ENCODE data around the gene MCOLN2.
"Not testable (repeated sequence)": the region's sequence is repeated elsewhere in the genome, so short reads cannot be mapped to it uniquely, and the experiment has no call there.

Gene MCOLN2

DNA sequence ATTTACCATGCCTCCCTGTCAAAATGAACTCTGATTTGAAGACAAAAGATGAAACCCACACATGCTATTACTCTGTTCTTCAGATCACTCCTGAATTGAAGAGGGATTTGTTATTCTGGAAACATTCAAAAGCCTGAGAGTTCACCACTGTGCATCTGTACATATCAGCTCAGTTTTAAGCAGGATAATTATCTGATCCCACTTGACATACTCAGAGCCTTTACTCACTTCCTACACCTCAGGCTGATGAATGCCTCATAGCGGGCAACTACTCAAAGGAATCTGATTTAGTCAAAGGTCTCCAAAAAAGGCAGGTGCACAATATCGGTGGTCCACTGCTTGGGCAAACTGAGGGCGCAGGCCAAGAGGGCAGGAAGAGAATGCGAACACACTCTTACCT lies 56.4 kb downstream of the MCOLN2 start:
- DNase-seq (ENCODE audit: low read depth), result no peak

DNA sequence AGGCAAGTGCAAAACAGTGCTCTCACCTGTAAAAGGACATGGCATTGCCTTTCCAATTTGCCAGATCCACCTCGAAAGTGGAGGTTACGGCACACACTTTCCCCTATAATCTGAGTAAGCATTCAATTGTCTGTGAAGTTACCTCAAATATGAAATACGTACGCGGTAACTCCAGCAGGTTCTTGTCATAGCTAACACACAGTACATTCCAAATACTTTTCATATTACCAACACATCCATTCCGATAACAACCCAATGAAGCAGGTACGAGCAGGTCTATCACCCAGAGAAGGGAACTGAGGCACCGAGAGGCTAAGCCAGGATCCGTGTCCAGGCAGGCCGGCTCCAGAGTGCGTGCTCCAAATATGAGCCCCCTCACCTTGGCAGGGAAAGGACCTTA lies 57.2 kb downstream of the MCOLN2 start:
- no peak for DNase-seq (ENCODE audit: low read depth)

DNA sequence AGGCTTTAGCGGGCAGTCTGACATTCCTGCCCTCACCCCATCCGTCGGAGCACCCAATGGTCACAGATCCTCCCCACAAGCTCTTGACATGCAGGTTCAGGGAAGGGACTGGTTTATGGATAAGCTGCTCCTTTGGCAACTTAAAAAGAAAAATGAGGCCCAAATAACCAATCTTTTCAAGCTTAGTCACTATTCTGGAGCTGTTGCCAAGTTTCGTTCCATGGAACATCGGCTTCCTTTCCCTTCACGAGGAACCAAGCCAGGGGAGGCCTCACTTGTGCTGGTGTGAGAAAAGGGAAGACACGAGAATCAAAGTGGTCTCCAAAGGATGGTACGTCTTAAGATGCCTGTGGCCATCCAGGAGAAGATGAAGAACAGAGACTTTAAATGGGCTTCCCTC lies 57.8 kb downstream of the MCOLN2 start:
- DNase-seq (ENCODE audit: low read depth), result no peak

DNA sequence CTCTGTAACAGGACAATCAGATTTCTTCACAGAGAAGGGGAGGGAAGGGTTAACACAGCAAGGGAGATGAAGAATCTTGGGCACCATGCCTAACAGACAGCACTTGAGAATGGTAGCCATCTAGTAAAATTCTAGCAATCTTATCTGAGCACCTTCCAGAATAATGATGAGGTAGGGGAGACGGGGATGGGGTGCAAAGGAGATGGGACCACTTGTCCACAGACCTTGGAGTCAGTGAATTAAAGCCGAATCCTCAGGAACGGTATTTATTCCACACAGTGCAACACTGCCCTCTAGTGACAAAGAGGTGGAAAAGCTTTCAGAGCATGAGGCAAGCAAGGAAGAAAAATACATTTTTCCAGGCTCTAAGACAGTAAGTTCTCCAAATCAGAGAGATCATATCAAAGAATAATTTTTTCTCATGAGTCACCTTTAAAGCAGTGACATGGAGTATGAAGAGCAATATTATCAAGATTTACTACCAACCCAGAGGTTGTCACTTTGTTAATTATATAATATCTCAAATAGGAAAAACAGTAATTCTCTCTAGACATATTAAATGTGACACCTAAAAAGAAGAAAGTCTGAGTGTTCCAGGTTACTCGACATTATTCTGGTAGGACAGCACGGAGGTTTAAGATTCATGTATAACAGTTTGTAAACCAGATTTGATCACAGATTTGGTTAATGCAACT lies 60.6 kb downstream of the MCOLN2 start:
- DNase-seq (ENCODE audit: low read depth), result peak; percentile 2

- DNase-seq (ENCODE audit: low read depth), result no peak
Observed at GRCh38 chr1:84933011-84933611, 63.8 kb downstream of the MCOLN2 start.

GRCh38 chr1:84930831-84931230 lies 66.1 kb downstream of the MCOLN2 start:
- DNase-seq (ENCODE audit: low read depth), result no peak

- DNase-seq (ENCODE audit: low read depth), result no peak
Observed at GRCh38 chr1:84930329-84930728, 66.6 kb downstream of the MCOLN2 start.

DNA sequence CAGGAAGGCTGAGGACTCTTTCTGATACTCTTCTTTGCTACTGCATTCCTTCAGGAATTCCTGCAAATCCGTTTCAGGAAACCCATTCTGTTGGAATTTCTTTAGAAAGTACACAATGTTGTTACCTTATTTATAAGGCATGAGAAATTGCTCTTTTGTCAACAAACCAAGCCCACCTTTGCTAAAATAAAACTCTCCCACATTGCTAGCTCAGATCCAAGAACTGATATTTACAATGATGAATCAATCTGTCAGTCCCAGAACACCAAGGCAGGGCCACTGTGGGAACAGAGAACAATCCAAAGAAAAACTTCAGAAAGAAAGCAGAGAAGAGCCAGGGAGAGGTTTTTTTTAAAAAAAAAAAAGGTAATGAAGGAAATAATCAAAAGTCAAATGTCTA lies 67.3 kb downstream of the MCOLN2 start:
- DNase-seq (ENCODE audit: low read depth), result no peak

- no peak for DNase-seq (ENCODE audit: low read depth)
Observed at GRCh38 chr1:84928979-84929378, 67.9 kb downstream of the MCOLN2 start.

GRCh38 chr1:84923317-84923716 lies 73.6 kb downstream of the MCOLN2 start:
- no peak for DNase-seq (ENCODE audit: low read depth)

GRCh38 chr1:84920159-84920558 lies 76.8 kb downstream of the MCOLN2 start:
- no peak for DNase-seq (ENCODE audit: low read depth)

GRCh38 chr1:84919461-84919970 lies 77.4 kb downstream of the MCOLN2 start:
- no peak for DNase-seq (ENCODE audit: low read depth)

DNA sequence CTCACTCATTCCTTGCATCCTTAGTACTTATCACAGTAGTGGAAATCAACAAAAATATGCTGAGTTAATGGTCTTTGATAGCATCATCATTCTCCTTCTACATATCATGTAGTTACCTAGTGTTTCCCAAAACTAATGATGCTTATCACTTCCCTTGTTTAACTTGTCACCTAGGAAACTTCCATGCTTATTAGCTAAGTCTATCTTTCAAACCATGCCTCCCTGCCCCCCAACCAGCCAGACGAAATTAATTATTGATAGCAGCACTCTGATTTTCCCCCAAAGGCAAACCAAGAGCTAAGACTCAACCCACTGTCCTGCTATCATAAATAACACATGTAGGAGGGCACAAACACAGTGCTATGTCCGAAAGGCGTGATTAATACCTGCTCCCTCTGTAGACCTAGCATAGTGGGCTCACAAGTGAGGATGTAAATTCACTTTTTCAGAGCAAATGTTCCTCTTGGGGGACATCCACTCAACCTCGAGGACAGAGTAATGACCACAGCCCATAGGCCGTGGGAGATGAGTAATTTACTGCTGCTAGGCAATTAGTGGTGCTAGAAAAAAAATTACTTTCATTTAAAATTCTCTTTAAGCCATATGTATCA lies 78.1 kb downstream of the MCOLN2 start:
- DNase-seq (ENCODE audit: low read depth), result no peak

- no peak for DNase-seq (ENCODE audit: low read depth)
Observed at GRCh38 chr1:84916897-84917296, 80.0 kb downstream of the MCOLN2 start.

- DNase-seq (ENCODE audit: low read depth), result no peak
Observed at GRCh38 chr1:84913555-84913892, 83.4 kb downstream of the MCOLN2 start.

- DNase-seq (ENCODE audit: low read depth), result no peak
Observed at GRCh38 chr1:84912726-84913554, 84.0 kb downstream of the MCOLN2 start.

GRCh38 chr1:84908746-84909464 lies 88.0 kb downstream of the MCOLN2 start:
- DNase-seq (ENCODE audit: low read depth), result not testable (repeated sequence)

DNA sequence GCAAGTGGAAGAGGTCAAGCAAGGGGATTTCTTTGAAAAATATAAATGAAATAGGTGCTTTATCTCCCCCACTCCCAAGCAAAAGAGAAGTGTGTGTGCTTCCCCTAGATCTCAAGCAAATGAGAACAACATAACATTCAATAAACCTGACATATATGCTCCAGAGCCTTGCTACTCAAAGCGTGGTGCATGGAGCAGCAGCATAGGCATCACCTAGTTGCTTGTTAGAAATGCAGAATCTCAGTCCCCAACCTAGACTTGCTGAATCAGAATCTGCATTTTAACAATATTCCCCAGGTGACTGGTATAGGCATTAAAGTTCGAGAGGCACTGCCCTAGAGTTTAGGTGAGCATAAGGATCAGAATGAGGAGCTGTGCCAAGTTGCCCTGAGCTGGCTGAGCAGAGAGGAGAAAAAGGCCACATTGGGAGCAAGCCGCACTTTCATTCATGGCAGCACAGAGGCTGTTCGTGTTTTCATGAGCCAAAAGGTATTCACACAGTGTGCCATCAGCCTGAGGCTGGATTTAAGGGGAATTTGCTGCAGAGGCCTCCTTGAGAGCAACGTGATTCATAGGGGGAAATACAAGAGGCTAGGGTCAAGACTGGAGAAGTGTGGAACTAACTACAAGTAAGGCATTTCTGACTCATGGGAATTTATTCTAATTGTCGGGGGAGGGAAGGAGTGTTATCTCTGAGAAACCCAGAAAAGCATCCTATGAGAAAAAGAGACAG lies 89.7 kb downstream of the MCOLN2 start:
- no peak for DNase-seq (ENCODE audit: low read depth)

GRCh38 chr1:84902727-84903126 lies 94.2 kb downstream of the MCOLN2 start:
- not testable (repeated sequence) for DNase-seq (ENCODE audit: low read depth)

- DNase-seq (ENCODE audit: low read depth), result no peak
Observed at GRCh38 chr1:84899969-84900368, 96.9 kb downstream of the MCOLN2 start.

DNA sequence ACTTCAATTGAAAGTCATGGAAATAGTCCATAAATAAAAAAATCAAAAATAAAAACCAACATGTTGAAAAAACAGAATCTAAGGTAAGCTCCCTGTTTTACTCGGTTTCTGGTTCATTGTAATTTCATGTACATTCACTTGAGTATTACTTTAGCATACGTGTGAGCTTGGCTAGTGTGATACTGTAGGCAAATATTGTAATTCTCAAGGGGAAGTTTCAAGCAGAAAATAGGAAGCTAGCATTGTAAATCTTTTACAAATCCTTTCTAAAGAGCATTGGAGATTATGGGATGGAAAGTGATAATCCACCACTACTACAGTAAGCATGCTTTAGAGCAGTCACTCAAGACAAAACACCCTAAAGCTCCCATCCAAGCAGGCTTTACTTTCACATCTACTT lies 100.6 kb downstream of the MCOLN2 start:
- DNase-seq (ENCODE audit: low read depth), result no peak

All from T-helper 22 cell (primary cell).